Measurements from ENCODE around the gene HABP4. TPM values are rescaled to one million over a fixed set of nuclear protein-coding genes. Genes with fewer than 3 reads are reported as not detected.

Gene HABP4, protein sequence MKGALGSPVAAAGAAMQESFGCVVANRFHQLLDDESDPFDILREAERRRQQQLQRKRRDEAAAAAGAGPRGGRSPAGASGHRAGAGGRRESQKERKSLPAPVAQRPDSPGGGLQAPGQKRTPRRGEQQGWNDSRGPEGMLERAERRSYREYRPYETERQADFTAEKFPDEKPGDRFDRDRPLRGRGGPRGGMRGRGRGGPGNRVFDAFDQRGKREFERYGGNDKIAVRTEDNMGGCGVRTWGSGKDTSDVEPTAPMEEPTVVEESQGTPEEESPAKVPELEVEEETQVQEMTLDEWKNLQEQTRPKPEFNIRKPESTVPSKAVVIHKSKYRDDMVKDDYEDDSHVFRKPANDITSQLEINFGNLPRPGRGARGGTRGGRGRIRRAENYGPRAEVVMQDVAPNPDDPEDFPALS
- total RNA-seq (2022; extraction: Qiagen RNA extraction), result 15.2 to 17.0 TPM (median 16.2 TPM) in 5 replicates

DNA sequence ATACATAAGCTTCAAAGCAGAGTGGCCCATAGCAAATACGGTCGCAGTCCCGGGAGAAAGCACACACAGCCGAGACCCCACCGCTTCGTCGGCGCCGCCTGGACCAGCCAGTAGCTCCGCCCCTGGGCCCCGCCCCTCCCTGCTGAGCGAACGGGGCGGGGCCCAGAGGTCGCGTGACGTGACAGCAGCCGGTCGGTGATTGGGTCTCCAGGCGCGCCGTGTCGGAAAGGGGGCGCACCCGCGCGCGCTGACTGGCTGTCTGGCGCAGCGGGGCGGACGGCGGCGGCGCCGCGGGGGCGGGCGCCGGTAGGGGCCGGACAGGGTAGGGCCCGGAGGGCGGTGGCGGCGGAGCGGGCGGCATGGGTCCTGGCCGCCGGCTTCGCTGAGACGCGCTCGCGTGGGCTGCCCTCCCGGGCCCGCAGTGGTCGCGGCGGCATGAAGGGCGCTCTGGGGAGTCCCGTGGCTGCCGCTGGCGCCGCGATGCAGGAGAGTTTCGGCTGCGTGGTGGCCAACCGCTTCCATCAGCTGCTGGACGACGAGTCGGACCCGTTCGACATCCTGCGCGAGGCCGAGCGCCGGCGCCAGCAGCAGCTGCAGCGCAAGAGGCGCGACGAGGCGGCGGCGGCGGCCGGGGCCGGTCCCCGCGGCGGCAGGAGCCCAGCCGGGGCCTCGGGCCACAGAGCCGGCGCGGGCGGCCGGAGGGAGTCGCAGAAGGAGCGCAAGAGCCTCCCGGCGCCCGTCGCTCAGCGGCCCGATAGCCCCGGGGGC, at the start of gene HABP4:
Gene HABP4 (plus strand): TSS at position 325 of the 768 bp plus-strand sequence. CDS start 111 bp downstream, at position 436.

DNA sequence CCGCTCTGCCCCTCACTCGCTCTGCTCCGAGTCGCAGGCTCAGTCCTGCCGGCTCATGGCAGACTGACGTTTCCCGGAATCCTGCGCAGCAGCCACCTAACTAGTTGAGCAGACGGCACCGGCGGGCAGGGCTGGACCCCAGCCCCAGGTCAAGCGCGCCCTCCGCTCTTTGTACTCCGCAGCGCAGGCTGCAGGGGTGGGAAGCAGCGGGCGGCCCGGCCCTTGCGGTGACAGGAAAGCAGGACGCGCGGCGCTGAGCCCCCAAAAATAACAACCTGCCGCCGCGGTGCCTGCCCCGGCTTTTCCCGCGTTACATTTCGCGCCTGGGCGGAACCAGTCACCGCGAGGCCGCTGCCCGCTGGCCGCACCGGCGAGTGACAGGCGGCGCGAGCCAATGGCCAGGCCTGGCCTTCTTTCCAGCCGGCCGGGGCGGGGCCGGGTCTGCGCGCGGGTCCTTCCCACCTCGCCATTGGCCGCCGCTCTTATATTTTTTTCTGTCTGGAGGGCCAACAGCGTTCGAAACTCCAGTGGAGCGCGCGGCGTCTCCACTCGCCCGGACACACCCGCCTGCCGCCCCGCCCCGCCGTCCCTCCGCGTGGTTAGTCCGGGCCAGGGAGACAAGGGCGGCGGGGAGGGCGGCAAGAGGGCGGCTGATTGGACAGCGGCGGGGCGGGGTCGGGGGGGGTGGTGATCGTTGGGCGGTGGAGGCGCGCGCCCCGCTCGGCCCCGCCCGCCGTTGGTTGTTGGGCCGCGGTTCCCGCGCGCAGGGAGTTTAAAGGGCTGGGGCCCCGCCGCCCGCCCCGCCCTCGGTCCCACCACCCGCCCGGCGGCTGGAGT, 31.7 kb upstream of the HABP4 start, which contains the start of gene ZNF367:
Gene ZNF367 (minus strand): TSS at position 288 of the 837 bp plus-strand sequence. CDS start 338 bp downstream, outside the sequence.

Other genes with a start within 250 kb of the HABP4 start
- not detected in 5 replicates for gene HSD17B3, start 148.0 kb upstream of the HABP4 start, total RNA-seq (2022; extraction: Qiagen RNA extraction)
- gene SLC35D2, start 66.5 kb upstream of the HABP4 start, total RNA-seq (2022; extraction: Qiagen RNA extraction), result 16.9 to 21.9 TPM (median 20.8 TPM) in 5 replicates
- 4.6 to 6.1 TPM (median 5.5 TPM) in 5 replicates for gene ZNF367, start 31.8 kb upstream of the HABP4 start, total RNA-seq (2022; extraction: Qiagen RNA extraction)
- gene CDC14B, start 169.7 kb downstream of the HABP4 start, total RNA-seq (2022; extraction: Qiagen RNA extraction), result 9.8 to 12.9 TPM (median 12.0 TPM) in 5 replicates
- 15.3 to 18.7 TPM (median 18.0 TPM) in 5 replicates for gene PRXL2C, start 205.1 kb downstream of the HABP4 start, total RNA-seq (2022; extraction: Qiagen RNA extraction)